Right lobe of liver (tissue), 4 donors: ENCODE measurements around the gene RIMKLB.

Source experiments
- CTCF ChIP-seq, 4 donors: fragments of 200-600 bp in 3 of 4; fragments of 450-650 bp in 1 of 4; IDR thresholded peaks; one replicate each; pipeline versions ENCODE4 v1.5.1 to v1.8.0; 2016 to 2022; ENCODE audit warnings: antibody characterized with exemption in 4 of 4, mild to moderate bottlenecking in 2 of 4
- POLR2A ChIP-seq: fragments of 450-650 bp; IDR thresholded peaks from one replicate; pipeline ENCODE4 v1.6.1; 2017; ENCODE audit warnings: antibody characterized with exemption, mild to moderate bottlenecking
- donor health status: DM: no; HTN: no; CAD: no.
- donor health status: DM: no; HTN: no; CAD: no.
- donor health status: DM: no; HTN: yes; CAD: no.

GRCh38 chr12:8668441-8668840 is 29.4 kb upstream of the RIMKLB start:
- TF ChIP-seq CTCF (IDR thresholded peaks at IDR 0.05) (no peak), POLR2A (no peak)
